Measurements from ENCODE around the gene VASH2. TPM values are rescaled to one million over a fixed set of nuclear protein-coding genes. Genes with fewer than 3 reads are reported as not detected.

VASH2 gene
- total and polyA plus RNA-seq, 2 of the 8 experiments (the other 6 are each of a cell fraction or from before 2014, with no cell fraction given), result 44.0 to 187 TPM

GRCh38 chr1:212901290-212901689 is 49.1 kb upstream of the VASH2 start (continued):
- TF ChIP-seq CHD7 (IDR thresholded peaks at IDR 0.05; ENCODE audit: insufficient replicate concordance, low read length), result no peak
- no peak for TF ChIP-seq CTCF (IDR thresholded peaks at IDR 0.05; ENCODE audit: control extremely low read depth in 1 of 3, insufficient read depth in 1 of 3, low read depth in 1 of 3, low read length in 3 of 3)
- TF ChIP-seq TCF12 (IDR thresholded peaks at IDR 0.05; ENCODE audit: low read depth, low read length), result no peak
- TF ChIP-seq ATF2 (IDR thresholded peaks at IDR 0.05; ENCODE audit: low read length), result no peak
